SH-SY5Y (cell line): Measurements from ENCODE around the gene TBC1D22A.

Experiments used
- GATA2 ChIP-seq: IDR thresholded peaks from 2 replicates; pipeline ENCODE4 v1.6.1; 2011; ENCODE audit warnings: mild to moderate bottlenecking, low read depth, low read length
- GATA3 ChIP-seq: IDR thresholded peaks from 2 replicates; pipeline ENCODE4 v1.6.1; 2011; ENCODE audit warnings: low read depth, mild to moderate bottlenecking, low read length, moderate library complexity

GRCh38 chr22:46798366-46799350 is 36.2 kb downstream of the TBC1D22A start:
- TF ChIP-seq GATA2 (no peak), GATA3 (no peak)
